Keratinocyte (primary cell): ENCODE data around the gene VRTN. TPM values are rescaled to one million over a fixed set of nuclear protein-coding genes. Genes with fewer than 3 reads are reported as not detected.

ENCODE experiments used
- DNase-seq: peaks from one replicate; pipeline ENCODE4 v3.0.0-alpha.2; 2011; ENCODE audit warnings: low read depth, missing footprints, low spot score
- FAIRE-seq: peaks from 2 replicates; lab custom pipeline; 2011; peaks lifted over from hg19 to GRCh38; lab: Jason Lieb, UNC
- H2AFZ ChIP-seq: 2 replicates; pipeline ENCODE4 v1.6.0; 2012; ENCODE audit warnings: low read length, control low read depth, inconsistent platforms; ENCODE audit not compliant: control insufficient read depth
- H3K27ac ChIP-seq: 2 replicates; pipeline ENCODE4 v1.5.1; 2011; ENCODE audit warnings: low read length; ENCODE audit not compliant: control insufficient read depth, insufficient read depth
- H3K27me3 ChIP-seq: 3 replicates; pipeline ENCODE4 v1.6.0; 2011; ENCODE audit warnings: low read length; ENCODE audit not compliant: control insufficient read depth, insufficient read depth; ENCODE audit errors: extremely low read depth
- H3K36me3 ChIP-seq, 2 experiments: 2 replicates in 1 of 2; 3 replicates in 1 of 2; pipeline ENCODE4 v1.5.1; 2011; ENCODE audit warnings: low read length in 2 of 2, mild to moderate bottlenecking in 1 of 2; ENCODE audit not compliant: control insufficient read depth in 2 of 2, insufficient read depth in 2 of 2; ENCODE audit errors: extremely low read depth in 1 of 2
- H3K4me1 ChIP-seq: 3 replicates; pipeline ENCODE4 v1.5.1; 2011; ENCODE audit warnings: low read length; ENCODE audit not compliant: control insufficient read depth, insufficient read depth; ENCODE audit errors: extremely low read depth
- H3K4me2 ChIP-seq: 3 replicates; pipeline ENCODE4 v1.6.0; 2011; ENCODE audit warnings: low read depth, low read length; ENCODE audit not compliant: control insufficient read depth, insufficient read depth; ENCODE audit errors: extremely low read depth
- H3K4me3 ChIP-seq, 3 experiments: fragments of 200-600 bp in 1 of 3; sonication (generic) in 1 of 3; 2 replicates in 2 of 3; 3 replicates in 1 of 3; pipeline ENCODE4 v1.5.1; 2011 to 2016; ENCODE audit warnings: low read length in 3 of 3, mild to moderate bottlenecking in 3 of 3, control low read depth in 2 of 3, inconsistent platforms in 1 of 3, low read depth in 1 of 3, mixed read lengths in 1 of 3, mixed run types in 1 of 3, moderate library complexity in 1 of 3; ENCODE audit not compliant: control insufficient read depth in 2 of 3, insufficient read depth in 2 of 3; ENCODE audit errors: extremely low read depth in 1 of 3
- H3K79me2 ChIP-seq: 2 replicates; pipeline ENCODE4 v1.6.0; 2012; ENCODE audit warnings: low read length; ENCODE audit not compliant: control insufficient read depth, insufficient read depth
- H3K9ac ChIP-seq: 3 replicates; pipeline ENCODE4 v1.6.0; 2011; ENCODE audit warnings: low read length; ENCODE audit not compliant: control insufficient read depth, insufficient read depth; ENCODE audit errors: extremely low read depth
- H3K9me1 ChIP-seq: 3 replicates; pipeline ENCODE4 v1.6.0; 2011; ENCODE audit warnings: low read length; ENCODE audit not compliant: control insufficient read depth, insufficient read depth; ENCODE audit errors: extremely low read depth
- H3K9me3 ChIP-seq: 2 replicates; pipeline ENCODE4 v1.5.1; 2012; ENCODE audit warnings: low read depth, low read length; ENCODE audit not compliant: control insufficient read depth
- H4K20me1 ChIP-seq: 3 replicates; pipeline ENCODE4 v1.6.0; 2011; ENCODE audit warnings: low read length; ENCODE audit not compliant: control insufficient read depth, insufficient read depth; ENCODE audit errors: extremely low read depth
- EZH2 ChIP-seq: IDR thresholded peaks from one replicate; pipeline ENCODE4 v1.6.1; 2012; ENCODE audit warnings: inconsistent platforms, mild to moderate bottlenecking, low read length, moderate library complexity
- dilution Hi-C: fragments of 300-500 bp; cut with MboI; formaldehyde crosslinking; loops from one replicate; pipeline ENCODE4 v1.7.0; 2020; ENCODE audit warnings: low sequenced_read_pairs; ENCODE audit not compliant: extremely low pct_ligation_motif_present
- polyA plus RNA-seq, 5 experiments: library from polyadenylated mRNA; depleted of rRNA in 3 of 5; stranded (reverse) in 3 of 5; stranded (forward) in 1 of 5; unstranded in 1 of 5; fragments of >200 nt; gene quantifications; 1 replicate in 1 of 5; 2 replicates in 3 of 5; 3 replicates in 1 of 5; pipeline versions ENCODE4 v1.2.1 to v1.2.3, GENCODE V29; 2011 to 2012; ENCODE audit warnings: missing spikeins in 2 of 5, low read depth in 1 of 5, low replicate concordance in 1 of 5
- TF ChIP-seq, protein P1 (sequence below), 3 experiments: IDR thresholded peaks in 1 of 3; conservative IDR thresholded peaks in 1 of 3; optimal IDR thresholded peaks in 1 of 3; 2 replicates in 2 of 3; 3 replicates in 1 of 3; pipeline versions ENCODE3 to v1.5.1; 2011; ENCODE audit warnings: low read length in 3 of 3, mild to moderate bottlenecking in 3 of 3, moderate library complexity in 2 of 3, control low read depth in 1 of 3, inconsistent platforms in 1 of 3; ENCODE audit not compliant: insufficient read depth in 2 of 3; ENCODE audit errors: extremely low read depth in 1 of 3

The VRTN gene
- polyA plus RNA-seq, 1 donor (not counting 4 experiments of a cell fraction or from before 2014, with no cell fraction given): not detected

DNA sequence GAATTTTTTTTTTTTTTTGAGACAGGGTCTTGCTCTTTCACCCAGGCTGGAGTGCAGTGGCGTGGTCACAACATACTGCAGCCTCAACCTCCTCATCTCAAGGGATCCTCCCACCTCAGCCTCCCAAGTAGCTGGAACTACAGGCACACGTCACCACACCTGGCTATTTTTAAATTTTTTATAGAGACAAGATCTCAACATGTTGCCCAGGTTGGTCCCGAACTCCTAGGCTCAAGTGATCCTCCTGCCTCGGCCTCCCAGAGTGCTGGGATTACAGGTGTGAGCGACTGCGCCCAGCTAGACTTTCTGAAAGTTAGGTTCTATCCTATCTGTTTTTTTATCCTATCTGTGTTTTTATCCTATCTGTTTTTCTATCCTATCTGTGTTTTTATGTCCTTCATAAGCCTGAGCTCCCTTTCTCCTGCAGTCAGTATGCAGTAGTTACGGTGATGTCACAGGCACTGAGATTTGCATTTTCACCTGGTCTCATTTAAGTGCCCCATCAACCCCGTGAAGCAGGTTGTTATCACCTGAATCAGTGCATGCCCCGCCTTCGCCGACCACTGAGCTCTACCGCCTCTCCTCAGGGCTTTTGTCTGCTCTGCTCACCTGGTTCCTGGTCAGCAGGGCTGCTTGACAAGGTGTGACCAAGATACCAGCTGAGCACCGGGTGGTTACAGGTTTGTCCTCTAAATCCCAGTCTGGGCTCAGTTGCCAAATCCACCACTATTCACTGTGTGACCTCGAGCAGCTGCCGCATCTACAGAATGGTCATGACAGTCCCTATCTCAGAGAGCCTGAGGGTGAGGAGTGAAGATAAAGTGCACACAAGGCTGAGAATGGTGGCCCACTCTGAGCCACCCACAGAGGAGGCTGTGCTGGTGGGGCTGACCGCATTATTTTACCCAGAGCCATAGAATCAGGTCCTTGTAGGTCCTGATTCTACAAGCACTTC lies 44.6 kb downstream of the VRTN start:
- H3K27me3 ChIP-seq: peaks cover 26% of the 10 kb centered on the region
- no peaks in the 10 kb centered on the region for H4K20me1 ChIP-seq
- no peak overlapping the region for H3K27ac ChIP-seq
- H3K4me2 ChIP-seq: no peak overlapping the region
- no peaks in the 10 kb centered on the region for H3K9me1 ChIP-seq
- no peak for FAIRE-seq
- H3K9me3 ChIP-seq: no peaks in the 10 kb centered on the region
- H3K9ac ChIP-seq: no peak overlapping the region
- no peaks in the 10 kb centered on the region for H3K79me2 ChIP-seq
- no peak overlapping the region for H3K4me3 ChIP-seq
- dilution Hi-C loops: no loop called here
- TF ChIP-seq, protein P1, sequence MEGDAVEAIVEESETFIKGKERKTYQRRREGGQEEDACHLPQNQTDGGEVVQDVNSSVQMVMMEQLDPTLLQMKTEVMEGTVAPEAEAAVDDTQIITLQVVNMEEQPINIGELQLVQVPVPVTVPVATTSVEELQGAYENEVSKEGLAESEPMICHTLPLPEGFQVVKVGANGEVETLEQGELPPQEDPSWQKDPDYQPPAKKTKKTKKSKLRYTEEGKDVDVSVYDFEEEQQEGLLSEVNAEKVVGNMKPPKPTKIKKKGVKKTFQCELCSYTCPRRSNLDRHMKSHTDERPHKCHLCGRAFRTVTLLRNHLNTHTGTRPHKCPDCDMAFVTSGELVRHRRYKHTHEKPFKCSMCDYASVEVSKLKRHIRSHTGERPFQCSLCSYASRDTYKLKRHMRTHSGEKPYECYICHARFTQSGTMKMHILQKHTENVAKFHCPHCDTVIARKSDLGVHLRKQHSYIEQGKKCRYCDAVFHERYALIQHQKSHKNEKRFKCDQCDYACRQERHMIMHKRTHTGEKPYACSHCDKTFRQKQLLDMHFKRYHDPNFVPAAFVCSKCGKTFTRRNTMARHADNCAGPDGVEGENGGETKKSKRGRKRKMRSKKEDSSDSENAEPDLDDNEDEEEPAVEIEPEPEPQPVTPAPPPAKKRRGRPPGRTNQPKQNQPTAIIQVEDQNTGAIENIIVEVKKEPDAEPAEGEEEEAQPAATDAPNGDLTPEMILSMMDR (optimal IDR thresholded peaks at IDR 0.05 in 1 of 3, IDR thresholded peaks at IDR 0.05 in 1 of 3, conservative IDR thresholded peaks at IDR 0.05 in 1 of 3; ENCODE audit: extremely low read depth in 1 of 3, insufficient read depth in 2 of 3, low read length in 3 of 3): no peak
- TF ChIP-seq EZH2: no peak
- H3K4me1 ChIP-seq: no peaks in the 10 kb centered on the region
- no peak overlapping the region for H2AFZ ChIP-seq
- H3K36me3 ChIP-seq: no peaks in the 10 kb centered on the region
- no peak for DNase-seq

DNA sequence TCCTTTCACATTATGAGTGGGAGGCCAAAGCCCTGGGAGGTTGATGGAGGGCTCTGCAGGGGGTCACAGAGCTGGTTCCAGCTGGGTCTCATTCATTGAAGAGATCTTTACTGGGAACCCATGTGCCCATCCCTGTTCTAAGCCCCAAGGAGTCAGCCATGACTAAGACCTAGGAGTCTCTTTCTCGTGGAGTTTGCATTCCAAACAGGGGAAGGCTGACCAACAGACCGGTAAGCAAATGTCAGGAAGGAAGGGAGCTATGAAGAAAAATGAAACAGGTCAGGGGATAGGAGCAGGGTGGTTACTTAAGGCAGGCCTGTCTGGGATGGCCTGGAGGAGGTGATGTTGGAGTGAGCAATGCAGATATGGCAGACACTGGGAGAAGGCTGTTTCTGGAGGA lies 46.3 kb downstream of the VRTN start:
- no peaks in the 10 kb centered on the region for H3K79me2 ChIP-seq
- H4K20me1 ChIP-seq: no peaks in the 10 kb centered on the region
- H2AFZ ChIP-seq: no peak overlapping the region
- no peaks in the 10 kb centered on the region for H3K36me3 ChIP-seq
- TF ChIP-seq EZH2: no peak
- TF ChIP-seq, protein P1 (optimal IDR thresholded peaks at IDR 0.05 in 1 of 3, IDR thresholded peaks at IDR 0.05 in 1 of 3, conservative IDR thresholded peaks at IDR 0.05 in 1 of 3; ENCODE audit: extremely low read depth in 1 of 3, insufficient read depth in 2 of 3, low read length in 3 of 3): no peak
- no peak overlapping the region for H3K4me3 ChIP-seq
- peaks cover 31% of the 10 kb centered on the region for H3K27me3 ChIP-seq
- FAIRE-seq (no peak), DNase-seq (no peak)
- no peak overlapping the region for H3K27ac ChIP-seq
- H3K9me1 ChIP-seq: no peaks in the 10 kb centered on the region
- H3K4me1 ChIP-seq: no peaks in the 10 kb centered on the region
- dilution Hi-C loops: no loop called here
- H3K4me2 ChIP-seq: no peak overlapping the region
- no peaks in the 10 kb centered on the region for H3K9me3 ChIP-seq
- H3K9ac ChIP-seq: no peak overlapping the region
